HG02981 (cell line): ENCODE measurements around the gene RBBP8NL.

Source experiments
- ATAC-seq: cut with Tn5 transposase; IDR thresholded peaks from one replicate; pipeline ENCODE4 v1.9.1; 2021; ENCODE audit warnings: mild to moderate bottlenecking, moderate library complexity; ENCODE audit not compliant: unreplicated experiment

Gene RBBP8NL

DNA sequence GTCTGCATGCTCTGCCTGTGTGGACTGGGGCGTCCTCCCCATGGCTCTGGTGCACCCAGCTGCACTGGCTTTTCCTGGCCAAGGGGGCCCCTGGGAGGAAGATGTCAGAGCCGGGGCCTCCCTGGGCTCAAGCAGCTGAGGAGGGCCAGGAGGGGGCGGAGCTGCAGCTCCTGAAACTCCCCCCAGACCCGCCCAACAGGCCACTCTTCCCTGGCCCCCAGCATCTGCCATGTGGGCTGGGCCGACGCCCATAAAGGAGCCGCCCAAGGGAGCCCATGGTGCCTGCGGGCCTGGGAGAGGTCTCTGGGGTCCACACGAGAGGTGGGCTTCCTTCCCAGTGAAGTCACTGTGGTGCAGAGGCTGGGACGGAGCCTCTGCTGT lies 4.0 kb downstream of the RBBP8NL start:
- ATAC-seq = no peak

DNA sequence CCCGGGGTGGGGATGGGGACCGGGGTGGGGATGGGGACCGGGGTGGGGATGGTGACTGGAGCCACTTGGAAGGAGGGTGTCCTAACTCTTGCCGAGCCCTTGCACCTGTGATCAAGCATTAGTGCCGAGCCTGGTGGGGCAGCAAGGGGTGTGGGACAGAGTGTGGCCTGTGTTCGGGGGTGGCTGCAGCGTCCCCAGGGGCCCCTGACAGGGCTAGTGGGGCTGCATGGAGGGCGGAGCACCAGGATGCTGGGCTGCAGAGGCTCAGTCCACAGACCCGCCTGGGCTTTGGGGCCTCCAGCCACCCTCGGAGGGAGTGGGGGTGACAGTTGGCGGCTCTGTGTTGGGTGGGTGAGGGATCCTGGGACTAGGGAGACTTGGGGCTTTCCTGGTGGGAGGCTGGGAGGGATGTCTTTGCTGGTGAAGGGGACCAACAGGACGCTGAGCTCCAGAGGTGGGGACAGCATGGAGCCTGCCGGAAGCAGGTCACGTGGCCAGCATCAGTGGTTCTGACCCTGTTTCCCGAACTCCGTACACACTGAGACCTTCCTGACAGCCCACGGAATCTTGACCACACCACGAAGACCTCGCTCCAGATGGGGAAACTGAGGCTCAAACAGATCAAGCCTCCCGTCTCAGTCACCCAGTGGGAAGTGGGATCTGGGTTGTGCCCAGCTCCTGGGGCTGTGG lies 4.6 kb downstream of the RBBP8NL start:
- ATAC-seq = no peak

GRCh38 chr20:62421716-62421990 lies 5.7 kb downstream of the RBBP8NL start:
- no peak for ATAC-seq

GRCh38 chr20:62420846-62421715 lies 6.3 kb downstream of the RBBP8NL start:
- no peak for ATAC-seq

GRCh38 chr20:62419759-62420158 lies 7.6 kb downstream of the RBBP8NL start:
- no peak for ATAC-seq

DNA sequence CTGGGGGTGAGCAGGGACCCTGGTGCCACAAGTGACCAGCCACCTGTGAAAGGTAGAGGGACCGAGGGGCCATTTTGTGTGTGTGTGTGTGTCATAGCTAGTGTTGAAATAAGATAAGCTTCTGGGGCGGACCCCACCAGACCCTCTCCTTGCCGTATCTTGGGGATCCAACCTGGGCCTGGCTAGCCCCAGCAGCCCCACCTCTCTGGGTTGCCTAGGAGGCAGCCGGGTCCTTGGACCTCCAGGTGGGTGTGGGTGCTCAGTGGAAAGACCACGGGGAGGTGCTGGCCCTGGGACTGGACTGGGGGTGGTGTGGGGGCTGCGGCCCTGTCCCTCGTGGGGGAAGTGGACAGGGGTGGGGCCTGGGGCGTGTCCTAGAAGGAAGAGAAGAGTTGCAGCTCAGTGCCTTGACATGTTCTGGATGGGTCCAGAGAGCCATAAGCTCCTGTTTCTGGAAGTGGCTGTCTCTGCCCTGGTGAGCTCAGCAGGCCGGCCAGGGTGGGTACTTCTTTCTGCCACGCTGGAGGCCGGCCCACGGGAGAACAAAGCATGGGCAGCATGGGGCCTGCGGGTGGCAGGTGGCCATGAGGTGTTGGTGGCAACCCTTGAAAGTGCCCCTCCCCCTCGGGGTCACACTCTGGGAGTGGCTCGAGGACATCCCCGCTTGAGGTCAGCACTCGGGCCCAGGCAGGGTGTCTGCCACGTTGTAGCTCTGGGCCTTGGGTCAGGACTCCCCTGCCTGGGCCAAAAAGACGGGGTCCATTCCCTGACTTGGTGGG lies 8.4 kb downstream of the RBBP8NL start:
- ATAC-seq = no peak

GRCh38 chr20:62417981-62418708 lies 9.2 kb downstream of the RBBP8NL start:
- ATAC-seq = no peak

DNA sequence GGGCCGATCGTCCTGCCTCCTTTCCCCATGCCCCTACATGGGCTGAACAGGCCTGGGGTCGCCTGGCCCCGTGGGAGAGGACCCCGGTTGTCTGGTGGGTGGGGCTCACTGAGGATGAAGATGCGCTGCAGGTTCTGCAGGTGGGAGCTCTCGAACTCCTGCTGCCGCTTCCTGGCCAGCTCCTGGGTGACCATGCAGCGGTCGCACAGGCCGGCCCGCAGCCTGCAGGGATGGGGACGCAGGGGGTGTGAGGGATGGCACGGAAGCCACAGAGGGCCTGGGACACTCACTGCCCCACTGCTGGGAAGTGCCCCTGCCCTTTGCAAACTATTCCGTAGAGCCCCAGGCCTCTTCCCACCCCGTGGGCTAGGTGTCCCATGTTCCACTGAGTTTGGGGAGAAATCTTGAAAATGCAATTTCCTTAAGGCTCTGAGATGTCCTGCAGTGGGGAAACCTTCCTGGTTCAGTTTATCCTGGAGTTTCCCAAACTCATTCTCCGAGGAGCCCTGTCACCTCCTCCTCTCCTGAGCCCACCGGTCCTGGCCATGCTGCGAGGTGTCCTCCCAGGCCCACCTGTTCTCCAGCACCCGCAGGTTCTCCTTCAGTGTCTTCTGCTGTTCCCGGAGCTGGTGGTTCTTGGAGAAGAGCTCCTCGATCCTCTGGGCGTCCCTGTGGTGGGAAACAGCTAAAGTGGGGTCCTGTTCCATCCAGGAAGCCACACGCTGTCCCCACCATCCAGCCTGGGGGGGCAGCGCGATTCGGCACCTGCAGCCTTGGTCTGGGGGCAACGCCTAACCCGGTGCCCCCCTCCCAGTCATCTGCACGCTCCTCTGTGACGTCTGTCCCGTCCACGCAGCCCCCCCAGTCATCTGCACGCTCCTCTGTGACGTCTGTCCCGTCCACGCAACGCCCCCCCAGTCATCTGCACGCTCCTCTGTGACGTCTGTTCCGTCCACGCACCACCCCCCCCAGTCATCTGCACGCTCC lies 10.4 kb downstream of the RBBP8NL start:
- no peak for ATAC-seq

DNA sequence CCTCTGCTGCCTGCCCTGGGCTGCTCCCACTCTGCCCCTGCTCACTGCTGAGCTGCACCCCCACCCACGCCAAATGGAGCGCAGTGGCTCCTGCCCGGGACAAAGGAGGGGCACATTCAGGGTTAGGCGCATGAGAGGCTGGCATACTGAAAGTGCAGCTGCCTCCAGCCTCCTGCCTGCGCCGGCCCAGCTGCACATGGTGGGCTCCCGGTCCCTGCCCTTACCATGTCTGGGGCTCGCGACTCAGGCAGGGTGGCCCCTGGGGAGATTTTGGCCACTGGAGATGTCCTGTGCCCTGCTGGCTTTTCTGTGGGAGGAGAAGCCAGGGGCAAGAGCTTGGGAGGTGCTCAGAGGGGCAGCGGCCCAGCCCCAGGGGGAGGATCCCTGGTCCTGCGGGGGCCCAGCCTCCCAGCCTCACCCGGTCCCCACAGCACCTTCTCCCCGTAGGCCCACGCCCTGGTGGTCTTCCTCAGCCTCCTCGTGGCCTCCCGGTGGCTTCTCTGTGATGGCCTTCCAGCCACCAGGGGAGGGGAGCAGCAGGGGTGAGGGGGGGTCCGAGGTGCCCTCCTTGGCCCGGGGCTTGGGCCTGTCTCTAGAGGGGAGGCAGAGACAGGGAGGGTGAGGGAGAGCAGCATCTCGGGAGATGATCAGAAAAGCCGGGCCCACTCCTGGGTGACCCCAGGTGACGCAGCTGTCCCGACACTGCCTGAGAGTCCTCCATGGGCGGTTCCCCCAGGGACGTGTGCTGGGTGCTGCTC lies 11.8 kb downstream of the RBBP8NL start:
- no peak for ATAC-seq

- ATAC-seq = no peak
These were observed 13.3 kb downstream of the RBBP8NL start for GRCh38 chr20:62413896-62414481.

DNA sequence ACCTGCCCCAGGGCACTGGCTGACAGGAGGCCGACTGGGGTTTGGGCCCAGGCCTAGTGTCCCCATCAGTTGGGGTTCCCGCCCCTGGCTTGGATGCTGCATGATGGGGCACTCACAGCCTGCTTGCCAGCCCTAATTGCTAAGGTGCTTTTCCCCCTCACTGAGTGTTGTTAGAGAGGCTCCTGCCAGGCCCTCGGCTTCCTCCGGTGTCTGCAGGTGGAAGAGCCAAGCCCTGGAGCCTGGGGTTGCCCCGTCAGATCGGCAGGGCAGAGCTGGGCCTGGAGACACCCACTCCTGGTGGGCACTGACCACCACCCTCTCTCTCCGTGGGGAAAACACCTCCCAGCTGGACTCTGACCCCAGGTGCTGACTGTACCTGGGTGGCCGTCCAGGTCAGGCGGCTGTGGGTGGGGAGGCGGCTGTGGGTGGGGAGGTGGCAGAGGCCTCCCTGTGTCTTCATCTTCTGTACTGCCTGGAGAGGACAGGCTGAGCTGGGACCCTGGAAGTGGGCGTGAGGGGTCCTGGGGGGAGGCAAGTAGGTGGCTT lies 14.2 kb downstream of the RBBP8NL start:
- ATAC-seq = no peak

GRCh38 chr20:62412194-62413024 lies 14.9 kb downstream of the RBBP8NL start:
- ATAC-seq = no peak

DNA sequence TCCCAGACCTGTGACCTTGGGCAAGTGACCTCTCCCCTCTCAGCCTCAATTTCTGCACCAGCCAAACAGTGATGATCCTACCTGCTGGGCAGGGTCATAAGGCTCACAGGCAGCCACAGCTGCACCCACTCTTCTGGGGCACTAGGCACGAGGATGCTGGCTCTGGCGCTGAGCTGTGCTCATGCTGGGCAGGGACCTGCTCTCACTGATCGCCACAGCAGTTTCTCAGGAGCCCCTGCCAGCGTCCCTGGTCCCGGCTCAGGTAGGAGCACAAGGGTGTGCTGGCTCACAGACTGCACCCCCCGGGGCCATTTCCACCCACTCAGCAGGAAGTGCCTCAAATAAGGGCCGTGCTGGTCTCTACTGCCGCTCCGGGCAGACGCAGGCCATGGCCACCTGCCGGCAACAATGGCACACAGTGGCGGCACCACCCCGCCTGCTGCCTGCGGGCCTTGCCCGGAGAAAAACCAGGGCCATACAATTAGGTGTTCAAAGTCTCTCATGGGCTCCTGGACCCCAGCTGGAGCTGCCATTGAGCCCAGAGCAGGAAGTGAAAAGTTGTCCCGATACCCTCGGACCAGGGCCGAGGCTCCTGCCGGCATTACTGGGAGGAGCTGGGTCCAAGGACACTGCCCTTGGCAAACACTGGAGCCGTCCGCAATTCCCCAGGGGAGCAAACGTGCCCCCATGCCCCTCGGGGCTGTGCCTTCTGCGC lies 15.7 kb downstream of the RBBP8NL start:
- ATAC-seq = no peak

DNA sequence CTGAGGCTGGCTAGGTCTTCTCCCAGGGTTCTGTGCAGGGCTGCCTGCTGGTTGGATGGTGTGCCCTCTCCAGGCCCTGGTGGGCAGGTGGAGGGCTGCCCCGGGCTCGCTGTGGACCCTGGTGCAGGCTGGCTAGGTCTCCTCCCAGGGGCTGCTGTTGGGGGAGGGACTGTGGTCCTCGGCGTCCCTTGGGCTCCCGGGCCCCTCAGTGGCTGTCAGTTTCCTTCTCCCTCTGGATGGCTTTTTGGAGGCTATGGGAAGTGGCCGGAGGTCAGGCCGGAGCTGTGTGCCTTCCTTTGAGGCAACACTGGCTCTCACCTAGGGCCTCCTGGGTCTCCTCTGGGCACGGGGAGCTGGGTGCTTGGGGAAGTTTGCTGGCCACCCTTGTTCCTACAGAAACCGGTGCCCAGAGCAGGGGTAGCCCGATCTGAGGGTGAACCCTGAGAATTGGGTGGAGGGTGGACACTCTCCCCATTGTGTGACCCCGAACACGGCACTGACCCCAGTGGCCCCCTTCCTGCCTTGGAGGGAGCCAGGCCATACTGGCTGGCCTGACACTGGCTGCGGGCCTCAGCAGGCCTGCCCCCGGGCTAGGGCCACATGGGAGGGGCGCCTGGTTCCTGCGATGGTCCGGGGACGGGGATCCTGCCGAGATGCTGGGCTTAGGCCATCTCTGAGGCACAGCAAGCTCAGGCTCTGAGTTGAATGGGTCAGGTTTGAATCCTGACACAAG lies 16.4 kb downstream of the RBBP8NL start:
- no peak for ATAC-seq

DNA sequence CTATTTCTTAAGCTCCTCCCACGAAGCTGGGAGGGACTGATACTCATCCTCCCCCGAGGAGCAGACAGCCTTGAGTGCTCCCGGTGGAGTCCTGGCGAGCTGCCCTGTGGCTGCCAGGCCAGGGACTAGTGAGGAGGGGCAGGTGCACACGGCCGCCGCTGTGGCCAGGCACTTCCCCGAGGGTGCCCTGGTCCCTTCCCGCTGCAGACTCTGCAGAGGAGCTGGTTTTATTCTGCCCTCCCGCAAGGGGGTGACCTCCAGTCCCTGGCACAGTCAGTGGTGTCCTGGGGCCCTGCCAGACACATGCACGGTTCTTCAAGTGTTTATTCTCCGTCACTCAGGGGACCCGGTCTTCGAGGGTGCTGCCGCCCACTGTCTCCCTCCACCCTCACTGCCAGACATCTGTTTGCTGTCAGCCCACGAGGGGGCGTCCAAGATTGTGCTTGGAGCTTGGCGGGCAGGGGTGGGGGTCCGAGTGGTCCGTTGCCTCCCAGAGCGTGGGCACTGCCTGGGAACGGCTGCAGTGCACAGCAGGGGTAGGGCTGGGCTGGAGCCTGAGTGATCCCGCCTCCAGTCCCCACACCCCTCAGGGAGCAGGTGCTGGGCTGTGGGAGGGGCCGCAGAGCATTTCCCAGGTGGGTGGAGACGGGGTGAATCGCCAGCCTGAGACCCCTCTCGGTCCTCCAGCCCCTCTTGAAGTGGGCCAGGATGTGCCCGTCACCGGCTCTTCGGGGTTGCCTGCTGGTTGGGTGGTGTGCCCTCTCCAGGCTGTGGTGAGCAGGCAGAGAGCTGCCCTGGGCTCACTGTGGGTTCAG lies 17.2 kb downstream of the RBBP8NL start:
- ATAC-seq = no peak
